Activated CD8-positive, alpha-beta T cell treated with anti-CD3 and anti-CD28 coated beads for 36 hours (primary cell): ENCODE measurements around the gene EMC8. TPM values are rescaled to one million over a fixed set of nuclear protein-coding genes. Genes with fewer than 3 reads are reported as not detected.

Experiments
- ATAC-seq: fragments of 200-7000 bp; cut with Tn5 transposase; one replicate; pipeline ENCODE4 v1.10.0; 2021; ENCODE audit warnings: mild to moderate bottlenecking, moderate library complexity
- CTCF ChIA-PET: fragments of 350-600 bp; sonication (Branson Sonifier 250); formaldehyde crosslinking; loops from one replicate; lab custom pipeline; 2021; ENCODE audit warnings: antibody characterized with exemption; lab: Charles Lee
- POLR2A ChIA-PET: fragments of 350-600 bp; sonication (Branson Sonifier 250); formaldehyde crosslinking; loops from one replicate; lab custom pipeline; 2021; ENCODE audit warnings: antibody characterized with exemption; lab: Charles Lee
- DNase-seq: peaks from one replicate; pipeline ENCODE4 v3.0.0-alpha.2; 2020
- H3K27ac Mint-ChIP-seq: one replicate; pipeline ENCODE4 v1.8.0; 2021; ENCODE audit warnings: mild to moderate bottlenecking, mixed read lengths
- H3K27me3 Mint-ChIP-seq: one replicate; pipeline ENCODE4 v1.8.0; 2021; ENCODE audit warnings: mixed read lengths
- H3K36me3 Mint-ChIP-seq: one replicate; pipeline ENCODE4 v1.8.0; 2021; ENCODE audit warnings: low read depth, mixed read lengths
- H3K4me1 Mint-ChIP-seq: one replicate; pipeline ENCODE4 v1.8.0; 2021; ENCODE audit warnings: low read depth, mixed read lengths
- H3K4me3 Mint-ChIP-seq: one replicate; pipeline ENCODE4 v1.8.0; 2021; ENCODE audit warnings: mild to moderate bottlenecking, moderate library complexity, mixed read lengths
- H3K9me3 Mint-ChIP-seq: one replicate; pipeline ENCODE4 v1.8.0; 2021; ENCODE audit warnings: mixed read lengths
- CTCF ChIP-seq: fragments of 200-600 bp; IDR thresholded peaks from one replicate; pipeline ENCODE4 v1.8.0; 2022; ENCODE audit warnings: antibody characterized with exemption, mild to moderate bottlenecking
- intact Hi-C: fragments of 100-400 bp; cut with micrococcal nuclease; formaldehyde crosslinking; loops from one replicate; pipeline ENCODE4 v1.10.0; 2022
- total RNA-seq, 2 experiments: library from RNA; stranded (reverse); gene quantifications; one replicate each; pipeline ENCODE4 v1.2.3, GENCODE V29; 2021

Gene EMC8
- total RNA-seq, 2 experiments from 2014 or later, result 32.4 to 38.6 TPM

- intact Hi-C loops, result no loop called here
- no peaks in the 10 kb centered on the region for H3K9me3 Mint-ChIP-seq
- TF ChIP-seq CTCF, result no peak
- no peak overlapping the region for H3K27ac Mint-ChIP-seq
- ATAC-seq (no peak), DNase-seq (no peak)
- H3K27me3 Mint-ChIP-seq, result no peaks in the 10 kb centered on the region
- POLR2A ChIA-PET, result interaction anchor here (1.4 kb wide), 1 partner anchor 17 kb away, joined by 3 read pairs; no protein-coding TSS in a partner anchor
- peaks cover 28% of the 10 kb centered on the region for H3K4me1 Mint-ChIP-seq
- no peak overlapping the region for H3K4me3 Mint-ChIP-seq
- CTCF ChIA-PET, result interaction anchor here (0.9 to 2.0 kb wide), 8 partner anchors 8 to 434 kb away, joined by 3 to 6 read pairs (median 4); no protein-coding TSS in a partner anchor
- no peaks in the 10 kb centered on the region for H3K36me3 Mint-ChIP-seq
Measured at GRCh38 chr16:85736921-85737320, 62.4 kb downstream of the EMC8 start.

- Mint-ChIP-seq H3K27ac (no peak overlapping the region), H3K4me3 (no peak overlapping the region), H3K27me3 (no peaks in the 10 kb centered on the region), H3K9me3 (no peaks in the 10 kb centered on the region), H3K36me3 (no peaks in the 10 kb centered on the region), H3K4me1 (peaks cover 28% of the 10 kb centered on the region)
- CTCF ChIA-PET, result interaction anchor here (1.0 to 2.0 kb wide), 6 partner anchors 9 to 77 kb away, joined by 3 to 5 read pairs (median 4); no protein-coding TSS in a partner anchor
- POLR2A ChIA-PET, result no interaction called here
- DNase-seq (no peak), ATAC-seq (no peak)
- no peak for TF ChIP-seq CTCF
- intact Hi-C loops, result no loop called here
Measured at GRCh38 chr16:85735946-85736345, 63.4 kb downstream of the EMC8 start.

GRCh38 chr16:85735225-85735635, 64.1 kb downstream of the EMC8 start:
- ChIA-PET CTCF (no interaction called here), POLR2A (no interaction called here)
- TF ChIP-seq CTCF, result no peak
- H3K4me3 Mint-ChIP-seq, result peak overlapping the region; percentile 21
- intact Hi-C loops, result no loop called here
- peaks cover 28% of the 10 kb centered on the region for H3K4me1 Mint-ChIP-seq
- no peaks in the 10 kb centered on the region for H3K9me3 Mint-ChIP-seq
- no peaks in the 10 kb centered on the region for H3K27me3 Mint-ChIP-seq
- H3K27ac Mint-ChIP-seq, result peak overlapping the region; percentile 25
- no peaks in the 10 kb centered on the region for H3K36me3 Mint-ChIP-seq
- DNase-seq (peak; percentile 82), ATAC-seq (peak; percentile 78)

- Mint-ChIP-seq H3K4me1 (peaks cover 28% of the 10 kb centered on the region), H3K9me3 (no peaks in the 10 kb centered on the region), H3K4me3 (no peak overlapping the region), H3K27me3 (no peaks in the 10 kb centered on the region), H3K36me3 (no peaks in the 10 kb centered on the region), H3K27ac (no peak overlapping the region)
- CTCF ChIA-PET, result no interaction called here
- DNase-seq (no peak), ATAC-seq (no peak)
- intact Hi-C loops, result no loop called here
- no peak for TF ChIP-seq CTCF
- POLR2A ChIA-PET, result no interaction called here
Measured at GRCh38 chr16:85734311-85735017, 64.9 kb downstream of the EMC8 start.

- Mint-ChIP-seq H3K27ac (no peak overlapping the region), H3K36me3 (no peaks in the 10 kb centered on the region), H3K9me3 (no peaks in the 10 kb centered on the region), H3K4me3 (no peak overlapping the region), H3K27me3 (no peaks in the 10 kb centered on the region), H3K4me1 (peaks cover 28% of the 10 kb centered on the region)
- TF ChIP-seq CTCF, result no peak
- no peak for DNase-seq
- no peak for ATAC-seq
- ChIA-PET CTCF (no interaction called here), POLR2A (no interaction called here)
- intact Hi-C loops, result no loop called here
Measured at GRCh38 chr16:85733839-85734170, 65.5 kb downstream of the EMC8 start.
